GM19328 (cell line): ENCODE results near the gene BAZ1B.
"Not testable (repeated sequence)": the region's sequence is repeated elsewhere in the genome, so short reads cannot be mapped to it uniquely, and the experiment has no call there.

ENCODE experiments used
- ATAC-seq: cut with Tn5 transposase; IDR thresholded peaks from one replicate; pipeline ENCODE4 v1.9.1; 2021; ENCODE audit warnings: mild to moderate bottlenecking, moderate library complexity; ENCODE audit not compliant: unreplicated experiment

Gene BAZ1B

DNA sequence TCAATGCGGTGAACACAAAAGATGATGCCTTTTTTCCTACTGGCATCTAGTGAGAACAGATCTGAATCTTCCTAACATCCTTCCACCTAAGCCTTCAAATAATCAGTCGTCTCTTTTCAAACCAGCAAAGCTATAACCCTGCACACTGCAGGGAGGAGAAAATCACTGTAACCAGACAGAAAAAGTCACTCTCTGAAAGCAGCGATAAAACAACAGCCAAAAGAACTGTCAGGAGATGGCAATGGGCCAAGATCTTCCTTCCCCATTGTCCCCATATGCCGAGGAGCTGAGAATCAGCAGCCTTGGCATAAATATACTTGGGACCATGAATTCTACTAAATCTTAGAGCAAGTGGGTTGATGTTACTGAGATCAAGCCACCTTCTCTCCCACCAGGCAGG, 75.4 kb downstream of the BAZ1B start:
- no peak for ATAC-seq

DNA sequence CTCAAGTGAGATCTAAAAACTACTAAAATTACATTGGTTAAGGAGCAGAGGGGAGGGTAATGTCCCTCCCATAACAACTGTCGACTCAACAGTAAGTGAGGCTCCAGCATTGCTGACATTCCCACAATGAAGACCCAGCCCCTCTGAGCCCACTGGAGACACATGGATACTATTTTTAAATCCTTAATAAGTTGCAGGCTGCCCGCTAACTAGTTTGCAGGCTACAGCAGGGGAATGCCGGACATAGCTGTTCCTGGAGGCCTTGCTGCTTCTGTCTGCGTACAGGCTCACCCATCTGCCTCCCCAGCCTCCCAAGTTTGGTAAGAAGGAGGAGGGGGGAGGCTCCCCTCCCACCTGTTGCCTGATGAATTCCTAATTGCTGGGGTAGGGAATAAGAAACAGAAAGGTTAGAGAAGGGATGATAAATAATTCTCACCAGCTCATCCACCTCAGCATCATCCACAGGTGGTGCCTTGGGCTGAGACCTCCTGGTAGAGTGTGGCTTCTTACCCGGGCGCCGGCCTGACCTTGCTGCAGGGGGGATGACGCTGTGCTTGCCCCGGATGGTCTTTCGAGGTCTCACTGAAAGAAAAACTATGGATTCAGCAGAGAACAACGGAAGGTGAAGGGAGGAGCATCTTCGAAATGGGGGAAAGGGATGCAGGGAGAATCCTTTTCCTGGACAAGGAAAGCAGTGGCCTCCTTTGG, 78.4 kb downstream of the BAZ1B start:
- no peak for ATAC-seq

DNA sequence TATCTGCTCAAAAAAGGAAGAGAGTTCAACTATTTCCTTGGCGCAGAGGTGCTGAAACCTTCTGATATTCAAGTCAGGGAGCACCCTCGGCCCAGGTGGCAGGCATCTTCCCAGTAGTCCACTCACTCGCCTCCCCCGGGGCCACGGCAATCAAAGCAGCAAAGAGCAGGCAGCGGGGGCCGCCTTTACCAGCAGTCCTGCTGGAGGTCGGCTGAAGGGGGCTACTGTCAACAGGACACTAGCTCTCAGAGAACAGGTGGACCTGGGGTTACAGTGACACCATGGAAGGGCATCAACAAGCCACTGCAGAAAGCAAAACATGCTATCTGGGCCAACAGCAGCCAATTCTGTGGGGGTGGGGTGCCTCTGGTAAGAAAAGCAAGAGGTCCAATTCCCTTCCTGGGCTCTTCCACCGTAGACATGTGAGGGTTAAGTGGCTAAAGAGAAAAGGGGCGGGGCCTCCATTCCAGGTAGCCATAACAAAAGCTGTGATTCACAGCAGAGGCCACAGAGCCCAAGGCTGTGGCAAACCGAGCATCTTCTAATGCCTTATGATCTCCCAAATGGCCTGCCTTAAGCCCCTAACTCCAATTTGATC, 79.1 kb downstream of the BAZ1B start:
- ATAC-seq: no peak

DNA sequence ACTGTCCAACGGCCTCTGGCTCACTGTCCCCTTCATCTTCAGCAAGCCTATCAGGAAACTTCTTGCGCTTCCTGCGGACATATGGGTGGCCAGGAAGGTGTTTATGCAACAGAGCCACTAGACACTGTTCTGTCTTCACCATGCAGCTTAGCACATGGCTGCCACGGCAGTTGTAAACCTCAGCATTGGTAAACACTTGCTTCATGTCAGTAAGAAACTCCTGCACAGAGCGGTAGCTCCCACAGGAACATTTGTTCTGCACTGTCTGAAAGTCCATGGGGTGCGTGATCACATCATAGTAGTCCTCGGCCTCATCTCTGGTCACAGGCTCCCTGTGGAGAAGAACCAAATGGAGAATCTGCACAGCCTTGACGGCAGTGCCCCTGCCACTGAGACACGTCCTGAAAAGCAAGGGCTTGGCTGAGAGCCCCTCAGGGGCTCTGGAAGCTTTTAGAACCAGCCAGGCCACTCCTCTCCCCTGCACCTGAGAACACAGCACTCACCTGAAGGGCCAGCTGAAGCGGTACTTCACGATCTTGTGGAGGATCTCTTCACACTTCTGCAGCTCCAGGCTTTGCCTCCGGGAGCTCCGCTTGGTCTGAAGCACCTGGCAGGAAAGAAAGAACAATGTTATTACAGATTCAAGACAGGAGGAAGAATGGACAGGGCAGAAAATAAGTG, 79.7 kb downstream of the BAZ1B start:
- no peak for ATAC-seq

DNA sequence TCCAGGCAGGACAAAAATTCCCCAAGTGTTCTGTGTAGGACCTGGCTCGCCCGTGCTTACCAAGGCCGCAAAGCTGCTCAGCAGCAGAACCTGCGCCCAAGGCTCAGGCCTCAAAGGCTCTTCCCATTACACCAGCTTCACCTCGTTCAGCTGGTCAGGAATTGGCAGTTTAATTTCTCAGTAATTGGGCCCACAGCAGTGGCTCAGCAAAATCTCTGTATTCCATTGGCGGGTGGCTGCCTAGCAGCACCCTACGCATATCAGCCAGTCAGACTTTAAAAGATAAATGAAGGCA, 82.7 kb downstream of the BAZ1B start:
- ATAC-seq: no peak

DNA sequence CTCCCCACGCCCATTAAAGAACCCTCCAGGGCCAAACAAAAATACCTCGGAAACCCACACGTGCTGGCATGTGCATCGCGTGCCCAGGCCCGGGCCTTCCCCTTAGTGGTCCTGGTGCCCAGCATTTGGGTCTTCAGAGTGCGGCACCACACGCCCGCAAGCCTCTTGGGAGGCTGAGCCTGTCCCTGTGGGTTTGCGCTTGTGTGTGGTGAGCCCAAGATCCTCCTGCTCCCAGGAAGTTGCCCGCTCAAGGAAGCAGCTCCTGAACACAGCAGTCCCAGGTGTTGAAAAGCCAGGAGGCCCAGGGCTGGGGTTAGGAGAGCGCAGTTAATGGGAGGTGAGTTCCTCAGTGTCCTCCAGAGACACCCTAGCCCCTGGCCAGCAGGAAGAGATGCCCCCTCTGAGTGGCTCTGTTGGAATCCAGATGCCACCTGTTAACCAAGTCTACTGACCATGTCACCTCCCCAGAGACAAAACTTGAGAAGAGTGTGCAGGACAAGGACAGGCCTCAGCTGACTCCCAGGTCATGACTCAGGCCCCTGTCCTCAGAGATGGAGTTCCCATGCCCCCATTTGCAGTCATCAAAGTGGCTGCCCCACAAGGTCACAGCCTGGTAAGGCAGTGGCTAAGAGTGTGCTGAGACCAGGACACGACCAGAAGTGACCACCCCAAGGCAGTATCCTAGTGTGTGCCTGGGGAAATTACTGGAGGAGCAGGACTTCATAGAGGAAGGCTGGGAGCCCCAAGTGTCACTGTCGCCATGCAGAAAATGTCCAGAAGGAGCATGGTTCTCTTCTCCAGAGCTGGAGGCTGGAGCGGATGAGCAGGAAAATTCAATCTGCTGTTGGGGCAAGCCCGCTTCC, 83.3 kb downstream of the BAZ1B start:
- no peak for ATAC-seq

DNA sequence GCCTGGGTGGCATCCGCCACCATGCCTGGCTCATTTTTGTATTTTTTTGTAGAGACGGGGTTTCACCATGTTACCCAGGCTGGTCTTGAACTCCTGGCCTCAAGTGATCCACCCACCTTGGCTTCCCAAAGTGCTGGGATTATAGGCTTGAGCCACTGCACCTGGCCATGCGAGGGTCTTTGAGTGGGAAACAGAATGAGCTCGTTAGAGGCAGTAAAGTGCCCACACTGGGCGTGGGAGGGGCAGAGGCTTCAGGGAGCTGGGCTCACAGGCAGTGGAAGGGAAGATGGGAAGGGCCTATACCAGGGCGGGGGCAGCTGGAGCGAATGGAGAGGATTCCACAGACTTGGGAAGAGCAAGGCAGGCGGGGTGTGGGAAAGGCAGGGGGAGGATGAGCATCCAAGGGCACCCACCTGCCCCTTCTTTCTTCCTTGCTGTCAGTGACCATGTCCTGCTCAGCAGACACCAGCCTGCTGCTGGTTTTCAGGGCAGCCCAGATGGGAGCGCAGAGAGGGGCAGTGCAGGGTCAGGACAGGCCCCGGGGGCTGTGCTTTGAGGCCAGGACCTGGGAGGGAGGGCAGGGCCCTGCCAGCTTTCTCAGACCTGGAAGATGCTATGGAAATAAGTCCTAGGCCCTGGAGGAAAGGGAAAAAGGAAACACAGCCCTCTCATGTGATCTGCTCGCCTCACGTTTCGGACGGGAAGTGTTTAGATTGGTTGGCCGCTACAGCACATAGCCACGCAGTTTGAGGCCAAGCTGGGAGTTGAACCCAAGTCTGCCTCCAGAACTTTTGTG, 84.3 kb downstream of the BAZ1B start:
- ATAC-seq: no peak

DNA sequence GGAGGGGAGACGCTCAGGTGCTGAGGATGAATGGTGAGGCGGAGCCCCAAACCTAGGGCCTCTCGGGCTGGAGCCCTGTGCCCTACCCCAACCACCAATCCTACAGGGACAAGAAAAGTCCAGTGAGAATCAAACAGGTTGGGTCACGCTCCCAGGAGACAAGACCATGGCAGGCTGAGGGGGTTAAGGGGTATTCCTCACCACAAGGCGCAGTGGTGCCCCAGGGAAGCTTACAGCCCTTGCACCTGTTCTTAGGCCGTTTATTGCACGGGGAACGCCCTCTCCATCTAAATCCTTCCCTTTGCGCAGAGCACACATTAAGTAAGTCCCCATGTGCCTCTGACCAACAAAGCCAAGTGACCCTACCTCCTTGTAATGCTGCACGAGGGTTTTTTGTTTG, 85.0 kb downstream of the BAZ1B start:
- no peak for ATAC-seq

DNA sequence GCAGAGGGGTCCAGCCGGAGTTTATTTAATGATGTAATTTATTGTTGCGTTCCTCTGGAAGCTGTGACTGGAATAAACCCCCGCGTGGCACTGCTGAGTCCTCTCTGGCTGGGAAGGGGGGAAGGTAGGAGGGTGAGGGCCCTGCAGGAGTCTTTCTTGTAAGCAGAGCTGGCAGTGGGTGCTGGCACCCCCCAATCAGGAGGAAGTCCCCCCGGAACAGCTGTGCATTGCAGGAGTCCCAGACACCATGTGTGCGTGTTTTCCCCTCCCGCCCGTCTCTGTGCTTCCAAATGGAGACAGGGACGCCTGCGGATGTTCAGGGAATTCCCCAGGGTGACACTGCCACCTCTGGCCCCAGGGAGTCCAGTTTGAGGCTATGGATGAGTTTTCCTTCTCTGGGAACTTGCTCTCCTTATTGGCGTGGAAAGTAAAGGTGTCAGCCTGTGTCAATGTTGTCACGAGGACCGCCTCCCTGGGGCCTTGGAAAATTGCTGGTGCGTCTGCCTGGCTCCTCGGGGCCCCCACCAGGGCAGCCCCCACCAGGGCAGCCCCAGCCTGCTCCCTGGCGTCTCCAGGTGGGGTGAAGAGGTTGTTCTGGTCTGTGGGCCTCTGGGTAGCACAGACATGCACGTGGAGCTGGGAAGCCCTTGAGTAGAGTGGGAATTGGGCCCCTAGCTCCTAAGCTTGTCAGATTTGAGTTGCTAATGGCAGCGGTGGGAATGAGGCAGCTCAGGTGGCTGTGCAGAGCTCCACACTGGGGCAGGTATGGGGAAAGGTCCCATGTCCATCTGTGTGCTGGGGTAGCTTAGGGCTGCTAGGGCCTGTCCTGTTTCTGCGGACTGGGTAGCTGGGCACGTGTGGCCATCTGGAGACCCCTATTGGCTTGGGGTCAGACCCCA, 85.8 kb downstream of the BAZ1B start:
- ATAC-seq: no peak

DNA sequence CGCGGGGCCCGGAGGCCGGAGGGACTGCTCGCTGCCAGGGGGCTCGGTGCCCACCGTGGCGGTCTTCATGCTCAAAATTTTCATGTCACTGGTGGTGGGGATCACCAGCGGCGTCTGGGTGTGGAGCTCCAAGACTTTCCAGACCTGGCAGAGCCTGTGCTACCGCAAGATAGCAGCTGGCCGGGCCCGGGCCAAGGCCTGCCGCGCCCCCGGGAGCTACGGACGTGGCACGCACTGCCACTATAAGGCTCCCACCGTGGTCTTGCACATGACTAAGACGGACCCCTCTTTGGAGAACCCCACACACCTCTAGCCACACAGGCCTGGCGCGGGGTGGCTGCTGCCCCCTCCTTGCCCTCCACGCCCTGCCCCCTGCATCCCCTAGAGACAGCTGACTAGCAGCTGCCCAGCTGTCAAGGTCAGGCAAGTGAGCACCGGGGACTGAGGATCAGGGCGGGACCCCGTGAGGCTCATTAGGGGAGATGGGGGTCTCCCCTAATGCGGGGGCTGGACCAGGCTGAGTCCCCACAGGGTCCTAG, 86.6 kb downstream of the BAZ1B start:
- no peak for ATAC-seq

DNA sequence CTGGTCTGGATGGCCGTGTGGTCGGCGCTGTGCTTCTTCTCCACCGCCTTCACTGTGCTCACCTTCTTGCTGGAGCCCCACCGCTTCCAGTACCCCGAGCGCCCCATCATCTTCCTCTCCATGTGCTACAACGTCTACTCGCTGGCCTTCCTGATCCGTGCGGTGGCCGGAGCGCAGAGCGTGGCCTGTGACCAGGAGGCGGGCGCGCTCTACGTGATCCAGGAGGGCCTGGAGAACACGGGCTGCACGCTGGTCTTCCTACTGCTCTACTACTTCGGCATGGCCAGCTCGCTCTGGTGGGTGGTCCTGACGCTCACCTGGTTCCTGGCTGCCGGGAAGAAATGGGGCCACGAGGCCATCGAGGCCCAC, 87.4 kb downstream of the BAZ1B start:
- no peak for ATAC-seq

DNA sequence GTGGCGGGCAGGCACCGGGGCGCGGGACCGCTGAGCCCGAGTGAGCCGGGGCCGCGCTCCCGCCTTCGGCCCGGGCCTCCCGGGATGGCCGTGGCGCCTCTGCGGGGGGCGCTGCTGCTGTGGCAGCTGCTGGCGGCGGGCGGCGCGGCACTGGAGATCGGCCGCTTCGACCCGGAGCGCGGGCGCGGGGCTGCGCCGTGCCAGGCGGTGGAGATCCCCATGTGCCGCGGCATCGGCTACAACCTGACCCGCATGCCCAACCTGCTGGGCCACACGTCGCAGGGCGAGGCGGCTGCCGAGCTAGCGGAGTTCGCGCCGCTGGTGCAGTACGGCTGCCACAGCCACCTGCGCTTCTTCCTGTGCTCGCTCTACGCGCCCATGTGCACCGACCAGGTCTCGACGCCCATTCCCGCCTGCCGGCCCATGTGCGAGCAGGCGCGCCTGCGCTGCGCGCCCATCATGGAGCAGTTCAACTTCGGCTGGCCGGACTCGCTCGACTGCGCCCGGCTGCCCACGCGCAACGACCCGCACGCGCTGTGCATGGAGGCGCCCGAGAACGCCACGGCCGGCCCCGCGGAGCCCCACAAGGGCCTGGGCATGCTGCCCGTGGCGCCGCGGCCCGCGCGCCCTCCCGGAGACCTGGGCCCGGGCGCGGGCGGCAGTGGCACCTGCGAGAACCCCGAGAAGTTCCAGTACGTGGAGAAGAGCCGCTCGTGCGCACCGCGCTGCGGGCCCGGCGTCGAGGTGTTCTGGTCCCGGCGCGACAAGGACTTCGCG, 88.0 kb downstream of the BAZ1B start:
- ATAC-seq: no peak

DNA sequence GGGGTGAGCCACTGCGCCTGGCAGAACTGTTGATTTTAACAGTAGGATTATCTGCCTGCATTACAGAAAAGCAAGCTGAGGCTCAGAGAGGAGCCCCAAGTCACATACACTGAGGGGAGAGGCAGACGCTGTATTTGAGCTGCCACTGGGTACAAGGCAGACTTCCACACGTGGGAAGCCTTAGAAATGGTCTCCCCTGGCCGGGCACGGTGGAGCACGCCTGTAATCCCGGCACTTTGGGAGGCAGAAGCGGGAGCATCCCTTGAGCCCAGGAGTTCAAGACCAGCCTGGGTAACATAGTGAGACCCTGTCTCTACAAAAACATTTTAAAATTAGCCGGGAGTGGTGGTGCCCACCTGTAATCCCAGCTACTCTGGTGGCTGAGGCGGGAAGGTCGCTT, 89.4 kb downstream of the BAZ1B start:
- ATAC-seq: no peak

DNA sequence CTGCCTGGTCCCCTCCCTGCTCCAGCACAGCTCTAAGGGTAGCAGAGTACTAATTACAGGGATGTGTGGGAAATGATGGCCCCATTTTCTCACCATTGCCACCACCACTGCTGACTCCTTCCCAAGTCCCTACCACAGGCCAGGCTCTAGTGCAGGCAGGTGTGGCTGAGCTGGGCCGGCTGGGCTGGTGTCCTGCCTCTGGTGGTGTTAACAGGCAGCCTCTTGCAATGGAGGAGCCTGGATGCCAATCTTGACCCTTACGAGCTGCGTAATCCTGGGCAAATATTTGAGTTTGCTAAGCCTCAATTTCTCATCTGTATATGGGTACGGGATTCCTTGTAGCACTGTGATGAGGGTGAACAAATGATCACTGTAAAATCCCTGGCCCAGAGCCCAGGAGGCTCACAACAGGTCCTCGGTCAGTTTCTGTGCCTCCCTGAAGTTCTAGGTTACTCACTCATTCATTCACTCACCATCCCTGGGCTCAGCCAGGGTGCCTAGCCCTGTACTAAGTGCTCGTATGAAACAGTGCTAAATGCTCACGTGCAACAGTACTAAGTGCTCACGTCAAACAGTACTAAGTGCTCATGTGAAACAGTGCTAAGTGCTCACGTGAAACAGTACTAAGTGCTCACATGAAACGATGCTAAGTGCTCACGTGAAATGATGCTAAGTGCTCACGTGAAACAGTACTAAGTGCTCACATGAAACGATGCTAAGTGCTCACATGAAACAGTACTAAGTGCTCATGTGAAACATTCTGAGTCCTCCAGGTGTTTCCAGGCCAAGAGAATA, 90.9 kb downstream of the BAZ1B start:
- ATAC-seq: no peak

DNA sequence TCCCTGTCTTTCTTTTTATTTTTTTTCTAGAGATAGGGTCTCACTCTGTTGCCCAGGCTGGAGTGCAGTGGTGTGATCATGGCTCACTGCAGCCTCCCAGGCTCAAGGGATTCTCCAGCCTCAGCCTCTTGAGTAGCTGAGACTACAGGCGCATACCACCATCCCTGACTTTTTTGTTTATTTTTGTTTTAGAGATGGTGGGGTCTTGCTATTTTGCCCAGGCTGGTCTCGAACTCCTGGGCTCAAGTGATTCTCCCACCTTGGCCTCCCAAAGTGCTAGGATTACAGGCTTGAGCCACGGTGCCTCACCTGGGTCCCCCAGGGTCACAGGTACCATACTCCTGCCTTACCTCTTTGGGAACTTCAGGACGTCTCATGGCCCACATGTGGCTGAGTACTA, 91.6 kb downstream of the BAZ1B start:
- ATAC-seq: not testable (repeated sequence)

DNA sequence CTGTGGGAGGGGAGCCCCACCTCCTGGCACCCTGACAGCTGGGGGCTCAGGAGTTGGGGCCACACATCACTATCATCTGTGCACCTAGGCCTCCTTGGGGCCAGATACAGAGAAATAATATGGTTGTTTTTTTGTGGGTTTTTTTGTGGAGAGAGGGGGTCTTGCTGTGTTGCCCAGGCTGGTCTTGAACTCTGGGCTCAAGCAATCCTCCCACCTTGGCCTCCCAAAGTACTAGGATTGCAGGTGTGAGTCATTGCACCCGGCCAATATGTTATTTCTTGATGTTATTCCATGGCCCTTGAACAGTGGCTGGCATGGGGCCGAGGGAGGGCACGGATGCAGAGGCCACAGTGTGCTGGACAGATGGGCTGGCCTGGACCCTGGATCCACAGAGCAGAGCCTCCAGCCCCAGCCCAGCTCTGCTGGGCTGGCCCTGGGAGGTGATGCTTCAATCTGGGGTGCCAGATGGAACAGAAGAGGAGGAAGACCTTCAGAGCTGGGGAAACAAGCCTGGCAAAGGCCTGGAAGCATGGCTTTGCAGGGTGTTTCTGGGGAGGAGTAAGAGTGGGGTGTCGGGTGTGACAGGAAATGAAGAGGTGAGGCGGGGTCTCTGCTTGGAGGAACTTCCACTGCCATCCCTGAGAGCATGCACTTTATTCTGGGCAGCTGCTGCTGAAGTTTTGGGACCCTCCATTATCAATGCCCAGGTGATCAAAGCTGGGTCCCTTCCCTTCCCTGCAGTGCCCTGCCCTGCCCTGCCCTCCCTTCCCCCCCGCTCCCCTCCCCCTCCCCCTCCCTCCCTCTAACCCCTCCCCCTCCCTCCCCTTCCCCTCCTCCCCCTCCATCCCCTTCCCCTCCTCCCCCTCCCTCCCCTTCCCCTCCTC, 92.2 kb downstream of the BAZ1B start:
- no peak for ATAC-seq

DNA sequence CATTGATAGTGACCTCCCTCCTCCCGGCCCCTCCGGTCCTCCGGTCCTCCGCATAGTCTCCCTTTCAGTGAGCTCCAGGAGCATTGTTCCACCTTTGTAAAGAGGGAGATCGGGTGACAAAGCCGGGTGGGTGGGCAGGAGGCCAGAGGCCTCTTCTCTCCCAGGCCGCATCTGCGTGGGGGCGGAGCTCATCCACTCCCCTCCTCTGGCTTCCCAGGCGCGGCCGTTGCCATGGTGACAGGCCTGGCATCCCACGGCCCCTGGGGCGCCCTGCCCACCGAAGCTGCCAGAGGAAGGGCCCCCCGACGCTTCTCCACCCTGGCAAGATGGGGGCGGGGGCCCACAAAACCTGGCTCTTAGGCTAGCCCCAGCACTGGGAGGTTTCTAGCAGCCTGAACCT, 92.9 kb downstream of the BAZ1B start:
- no peak for ATAC-seq
